ENCODE results near the gene MARS1. TPM values are rescaled to one million over a fixed set of nuclear protein-coding genes. Genes with fewer than 3 reads are reported as not detected.

The MARS1 gene
- total and polyA plus RNA-seq, 5 donors from 2014 or later = 71.9 to 219 (median 83.2) TPM

- Histone ChIP-seq H3K4me3 (ENCODE audit: low read depth, low read length) (peak within 1 kb of the TSS; percentile 93), H3K4me1 (ENCODE audit: control insufficient read depth, insufficient read depth, low read length, poor library complexity, severe bottlenecking) (peaks cover 74% of the 10 kb centered on the region), H3K36me3 (ENCODE audit: control insufficient read depth, insufficient read depth, low read length) (peaks cover 11% of the 10 kb centered on the region), H3K27me3 (ENCODE audit: control insufficient read depth, insufficient read depth, low read length) (no peaks in the 10 kb centered on the region), H3K27ac (ENCODE audit: insufficient read depth, low read length, poor library complexity, severe bottlenecking) (peak within 1 kb of the TSS; percentile 97), H3K9me3 (ENCODE audit: control insufficient read depth in 2 of 2, low read length in 2 of 2) (no peaks in the 10 kb centered on the region)
- peak within 1 kb of the TSS; percentile 90 to 100 (median 100) for H3K4me3 Mint-ChIP-seq
- peak within 1 kb of the TSS; percentile 99 to 100 (median 99) for H3K27ac Mint-ChIP-seq
- no peaks in the 10 kb centered on the region for H3K9me3 Mint-ChIP-seq
- H3K4me1 Mint-ChIP-seq = peaks cover 17 to 73% (median 53%) of the 10 kb centered on the region in 4 donors
- ATAC-seq (ENCODE audit: low read depth in 2 of 2) (peak; percentile 71 to 80), DNase-seq (peak; percentile 53 to 88 (median 87))
- peaks cover 28% of the 10 kb centered on the region for H3K36me3 Mint-ChIP-seq
- no peaks in the 10 kb centered on the region for H3K27me3 Mint-ChIP-seq
Observed at GRCh38 chr12:57479376-57480115, 8.3 kb upstream of the MARS1 start, which contains the start of gene ARHGAP9. Gene ARHGAP9, minus strand, starts transcription at chr12:57479866. Its CDS starts 460 bp downstream, at chr12:57479406.

- Mint-ChIP-seq H3K4me1 (peaks cover 17 to 58% (median 44%) of the 10 kb centered on the region in 4 donors), H3K27me3 (no peaks in the 10 kb centered on the region), H3K36me3 (peaks cover 23% of the 10 kb centered on the region), H3K9me3 (no peaks in the 10 kb centered on the region), H3K27ac (peak overlapping the region; percentile 99), H3K4me3 (peak overlapping the region in 3 of 4 donors; percentile 77 to 100 (median 81))
- ATAC-seq (ENCODE audit: low read depth in 2 of 2) (no peak), DNase-seq (no peak)
- peaks cover 53% of the 10 kb centered on the region for H3K4me1 ChIP-seq (ENCODE audit: control insufficient read depth, insufficient read depth, low read length, poor library complexity, severe bottlenecking)
- H3K36me3 ChIP-seq (ENCODE audit: control insufficient read depth, insufficient read depth, low read length) = no peaks in the 10 kb centered on the region
- H3K9me3 ChIP-seq (ENCODE audit: control insufficient read depth in 2 of 2, low read length in 2 of 2) = no peaks in the 10 kb centered on the region
- H3K27ac ChIP-seq (ENCODE audit: insufficient read depth, low read length, poor library complexity, severe bottlenecking) = peak overlapping the region; percentile 97
- H3K4me3 ChIP-seq (ENCODE audit: low read depth, low read length) = no peak overlapping the region
- H3K27me3 ChIP-seq (ENCODE audit: control insufficient read depth, insufficient read depth, low read length) = no peaks in the 10 kb centered on the region
Observed at GRCh38 chr12:57481671-57482070, 6.2 kb upstream of the MARS1 start.

GRCh38 chr12:57483466-57483865 is 4.4 kb upstream of the MARS1 start:
- Mint-ChIP-seq H3K27me3 (peaks cover 4% of the 10 kb centered on the region), H3K9me3 (no peaks in the 10 kb centered on the region), H3K27ac (peak overlapping the region; percentile 3 to 90 (median 80)), H3K4me3 (peak overlapping the region in 2 of 4 donors; percentile 8 to 66), H3K4me1 (peaks cover 18 to 56% (median 41%) of the 10 kb centered on the region in 4 donors), H3K36me3 (peaks cover 15% of the 10 kb centered on the region)
- Histone ChIP-seq H3K36me3 (ENCODE audit: control insufficient read depth, insufficient read depth, low read length) (no peaks in the 10 kb centered on the region), H3K27me3 (ENCODE audit: control insufficient read depth, insufficient read depth, low read length) (no peaks in the 10 kb centered on the region), H3K4me1 (ENCODE audit: control insufficient read depth, insufficient read depth, low read length, poor library complexity, severe bottlenecking) (peaks cover 46% of the 10 kb centered on the region), H3K4me3 (ENCODE audit: low read depth, low read length) (no peak overlapping the region), H3K9me3 (ENCODE audit: control insufficient read depth in 2 of 2, low read length in 2 of 2) (no peaks in the 10 kb centered on the region), H3K27ac (ENCODE audit: insufficient read depth, low read length, poor library complexity, severe bottlenecking) (no peak overlapping the region)
- ATAC-seq (ENCODE audit: low read depth in 2 of 2) = no peak
- DNase-seq = no peak

GRCh38 chr12:57485695-57486094 is 2.2 kb upstream of the MARS1 start:
- no peak overlapping the region for H3K27ac ChIP-seq (ENCODE audit: insufficient read depth, low read length, poor library complexity, severe bottlenecking)
- DNase-seq = no peak
- peaks cover 20% of the 10 kb centered on the region for H3K36me3 Mint-ChIP-seq
- H3K4me3 Mint-ChIP-seq = peak overlapping the region in 1 of 4 donors; percentile 62
- no peaks in the 10 kb centered on the region for H3K9me3 Mint-ChIP-seq
- H3K9me3 ChIP-seq (ENCODE audit: control insufficient read depth in 2 of 2, low read length in 2 of 2) = no peaks in the 10 kb centered on the region
- H3K4me1 Mint-ChIP-seq = peaks cover 9 to 47% (median 29%) of the 10 kb centered on the region in 4 donors
- H3K27ac Mint-ChIP-seq = no peak overlapping the region
- H3K27me3 Mint-ChIP-seq = peaks cover 4% of the 10 kb centered on the region
- no peaks in the 10 kb centered on the region for H3K27me3 ChIP-seq (ENCODE audit: control insufficient read depth, insufficient read depth, low read length)
- peaks cover 33% of the 10 kb centered on the region for H3K4me1 ChIP-seq (ENCODE audit: control insufficient read depth, insufficient read depth, low read length, poor library complexity, severe bottlenecking)
- no peak overlapping the region for H3K4me3 ChIP-seq (ENCODE audit: low read depth, low read length)
- H3K36me3 ChIP-seq (ENCODE audit: control insufficient read depth, insufficient read depth, low read length) = peaks cover 16% of the 10 kb centered on the region
- no peak for ATAC-seq (ENCODE audit: low read depth in 2 of 2)

- H3K27ac Mint-ChIP-seq = peak overlapping the region in 2 of 3 donors; percentile 94 to 95
- peaks cover 24% of the 10 kb centered on the region for H3K36me3 Mint-ChIP-seq
- no peaks in the 10 kb centered on the region for H3K9me3 ChIP-seq (ENCODE audit: control insufficient read depth in 2 of 2, low read length in 2 of 2)
- no peaks in the 10 kb centered on the region for H3K9me3 Mint-ChIP-seq
- peaks cover 20% of the 10 kb centered on the region for H3K4me1 ChIP-seq (ENCODE audit: control insufficient read depth, insufficient read depth, low read length, poor library complexity, severe bottlenecking)
- peak overlapping the region in 2 of 4 donors; percentile 97 to 98 for H3K4me3 Mint-ChIP-seq
- H3K4me1 Mint-ChIP-seq = peaks cover 11 to 39% (median 24%) of the 10 kb centered on the region in 4 donors
- peaks cover 4% of the 10 kb centered on the region for H3K27me3 Mint-ChIP-seq
- H3K27me3 ChIP-seq (ENCODE audit: control insufficient read depth, insufficient read depth, low read length) = no peaks in the 10 kb centered on the region
- no peak overlapping the region for H3K4me3 ChIP-seq (ENCODE audit: low read depth, low read length)
- H3K27ac ChIP-seq (ENCODE audit: insufficient read depth, low read length, poor library complexity, severe bottlenecking) = peak overlapping the region; percentile 21
- peaks cover 27% of the 10 kb centered on the region for H3K36me3 ChIP-seq (ENCODE audit: control insufficient read depth, insufficient read depth, low read length)
- no peak for DNase-seq
- no peak for ATAC-seq (ENCODE audit: low read depth in 2 of 2)
Observed at GRCh38 chr12:57487055-57487596, 742 bp upstream of the MARS1 start.

GRCh38 chr12:57488402-57489156 is 711 bp downstream of the MARS1 start:
- H3K4me3 ChIP-seq (ENCODE audit: low read depth, low read length) = peak overlapping the region; percentile 89
- no peaks in the 10 kb centered on the region for H3K27me3 ChIP-seq (ENCODE audit: control insufficient read depth, insufficient read depth, low read length)
- no peaks in the 10 kb centered on the region for H3K9me3 ChIP-seq (ENCODE audit: control insufficient read depth in 2 of 2, low read length in 2 of 2)
- peaks cover 23% of the 10 kb centered on the region for H3K36me3 Mint-ChIP-seq
- peak overlapping the region; percentile 94 to 99 (median 95) for H3K27ac Mint-ChIP-seq
- H3K9me3 Mint-ChIP-seq = no peaks in the 10 kb centered on the region
- no peak for DNase-seq
- peak overlapping the region; percentile 90 to 98 (median 96) for H3K4me3 Mint-ChIP-seq
- H3K27me3 Mint-ChIP-seq = peaks cover 4% of the 10 kb centered on the region
- H3K36me3 ChIP-seq (ENCODE audit: control insufficient read depth, insufficient read depth, low read length) = peaks cover 33% of the 10 kb centered on the region
- H3K4me1 Mint-ChIP-seq = peaks cover 11 to 32% (median 24%) of the 10 kb centered on the region in 4 donors
- no peak for ATAC-seq (ENCODE audit: low read depth in 2 of 2)
- H3K27ac ChIP-seq (ENCODE audit: insufficient read depth, low read length, poor library complexity, severe bottlenecking) = peak overlapping the region; percentile 80
- H3K4me1 ChIP-seq (ENCODE audit: control insufficient read depth, insufficient read depth, low read length, poor library complexity, severe bottlenecking) = peaks cover 20% of the 10 kb centered on the region

- Mint-ChIP-seq H3K9me3 (no peaks in the 10 kb centered on the region), H3K27me3 (peaks cover 4% of the 10 kb centered on the region), H3K4me3 (peak overlapping the region; percentile 75 to 98 (median 92)), H3K27ac (peak overlapping the region; percentile 14 to 95 (median 94)), H3K4me1 (peaks cover 11 to 32% (median 24%) of the 10 kb centered on the region in 4 donors), H3K36me3 (peaks cover 23% of the 10 kb centered on the region)
- peak overlapping the region; percentile 80 for H3K27ac ChIP-seq (ENCODE audit: insufficient read depth, low read length, poor library complexity, severe bottlenecking)
- H3K4me1 ChIP-seq (ENCODE audit: control insufficient read depth, insufficient read depth, low read length, poor library complexity, severe bottlenecking) = peaks cover 20% of the 10 kb centered on the region
- no peaks in the 10 kb centered on the region for H3K9me3 ChIP-seq (ENCODE audit: control insufficient read depth in 2 of 2, low read length in 2 of 2)
- H3K4me3 ChIP-seq (ENCODE audit: low read depth, low read length) = peak overlapping the region; percentile 89
- DNase-seq (no peak), ATAC-seq (ENCODE audit: low read depth in 2 of 2) (no peak)
- no peaks in the 10 kb centered on the region for H3K27me3 ChIP-seq (ENCODE audit: control insufficient read depth, insufficient read depth, low read length)
- H3K36me3 ChIP-seq (ENCODE audit: control insufficient read depth, insufficient read depth, low read length) = peaks cover 35% of the 10 kb centered on the region
Observed at GRCh38 chr12:57489157-57489641, 1.3 kb downstream of the MARS1 start.
